ENCODE measurements around the gene YAF2.

- TF ChIP-seq CTCF (IDR thresholded peaks at IDR 0.05) (no peak), POLR2AphosphoS5 (IDR thresholded peaks at IDR 0.05) (no peak), POLR2A (IDR thresholded peaks at IDR 0.05) (no peak), EP300 (IDR thresholded peaks at IDR 0.05) (no peak)
Observed at GRCh38 chr12:42201063-42201462, 37.0 kb downstream of the YAF2 start.
